HuH-7.5 (cell line): ENCODE data around the gene CSAD.

ENCODE experiments used
- DNase-seq: peaks from one replicate; pipeline ENCODE4 v3.0.0; 2011; ENCODE audit warnings: low spot score

CSAD gene

GRCh38 chr12:53198486-53199110, 17.9 kb upstream of the CSAD start:
- no peak for DNase-seq

GRCh38 chr12:53197011-53197640, 16.4 kb upstream of the CSAD start:
- DNase-seq: no peak

GRCh38 chr12:53196486-53196885, 15.8 kb upstream of the CSAD start:
- DNase-seq: no peak

- no peak for DNase-seq
These were observed 15.0 kb upstream of the CSAD start for GRCh38 chr12:53195516-53196420.

GRCh38 chr12:53194973-53195372, 14.2 kb upstream of the CSAD start:
- no peak for DNase-seq

GRCh38 chr12:53193985-53194716, 13.4 kb upstream of the CSAD start:
- DNase-seq: no peak

GRCh38 chr12:53193040-53193439, 12.3 kb upstream of the CSAD start:
- no peak for DNase-seq

GRCh38 chr12:53192531-53193021, 11.9 kb upstream of the CSAD start:
- DNase-seq: no peak

- no peak for DNase-seq
These were observed 11.3 kb upstream of the CSAD start for GRCh38 chr12:53191885-53192530.

GRCh38 chr12:53191096-53191884, 10.6 kb upstream of the CSAD start:
- DNase-seq: no peak

GRCh38 chr12:53190108-53190729, 9.5 kb upstream of the CSAD start:
- DNase-seq: peak; percentile 83

GRCh38 chr12:53187145-53187899, 6.6 kb upstream of the CSAD start:
- no peak for DNase-seq

GRCh38 chr12:53186745-53187144, 6.0 kb upstream of the CSAD start:
- DNase-seq: no peak

GRCh38 chr12:53185582-53186153, 4.9 kb upstream of the CSAD start:
- DNase-seq: no peak

GRCh38 chr12:53184828-53185227, 4.1 kb upstream of the CSAD start:
- DNase-seq: no peak

- no peak for DNase-seq
These were observed 2.2 kb upstream of the CSAD start for GRCh38 chr12:53182903-53183302.

- DNase-seq: no peak
These were observed 1.2 kb upstream of the CSAD start for GRCh38 chr12:53181935-53182334.

- DNase-seq: peak; percentile 97
These were observed 363 bp upstream of the CSAD start for GRCh38 chr12:53180931-53181645.
